Naive B cell (primary cell): ENCODE measurements around the gene PDZD4. TPM values are rescaled to one million over a fixed set of nuclear protein-coding genes. Genes with fewer than 3 reads are reported as not detected.

Experiments used
- ATAC-seq, 2 donors: fragments of 150-1000 bp; cut with Tn5 transposase; 2 replicates each; pipeline ENCODE4 v1.10.0; 2021; ENCODE audit warnings: low read depth in 2 of 2, mild to moderate bottlenecking in 2 of 2, moderate library complexity in 2 of 2
- DNase-seq: peaks from one replicate; pipeline ENCODE4 v3.0.0; 2022
- H3K27ac Mint-ChIP-seq, 6 donors: one replicate each; pipeline ENCODE4 v1.8.0; 2020 to 2022; ENCODE audit warnings: mild to moderate bottlenecking in 6 of 6, mixed read lengths in 6 of 6, moderate library complexity in 5 of 6, inconsistent platforms in 2 of 6
- H3K27me3 Mint-ChIP-seq, 3 donors: one replicate each; pipeline ENCODE4 v1.8.0; 2021 to 2022; ENCODE audit warnings: mixed read lengths in 3 of 3, mild to moderate bottlenecking in 1 of 3
- H3K36me3 Mint-ChIP-seq, 2 donors: one replicate each; pipeline ENCODE4 v1.8.0; 2020 to 2022; ENCODE audit warnings: mixed read lengths in 2 of 2, inconsistent platforms in 1 of 2, mild to moderate bottlenecking in 1 of 2
- H3K4me1 Mint-ChIP-seq, 3 donors: one replicate each; pipeline ENCODE4 v1.8.0; 2020 to 2022; ENCODE audit warnings: mixed read lengths in 3 of 3, inconsistent platforms in 1 of 3, mild to moderate bottlenecking in 1 of 3, moderate library complexity in 1 of 3
- H3K4me3 Mint-ChIP-seq, 8 donors: one replicate each; pipeline ENCODE4 v1.8.0; 2020 to 2022; ENCODE audit warnings: mild to moderate bottlenecking in 8 of 8, mixed read lengths in 8 of 8, moderate library complexity in 8 of 8, inconsistent platforms in 2 of 8
- H3K9me3 Mint-ChIP-seq, 7 donors: one replicate each; pipeline ENCODE4 v1.8.0; 2020 to 2022; ENCODE audit warnings: mixed read lengths in 7 of 7, mild to moderate bottlenecking in 5 of 7, inconsistent platforms in 2 of 7, moderate library complexity in 1 of 7
- polyA plus RNA-seq, 6 donors: library from polyadenylated mRNA; unstranded; fragments of 300-500 nt; fragmentation: Illumina TruSeq; gene quantifications; one replicate each; pipeline ENCODE4 v1.2.3, GENCODE V29; 2021; ENCODE audit warnings: low read depth in 6 of 6

Gene PDZD4
- polyA plus RNA-seq, 6 donors from 2014 or later, result 0.38 TPM; not detected in 5

- peaks cover 14 to 18% (median 16%) of the 10 kb centered on the region in 3 donors for H3K27me3 Mint-ChIP-seq
- H3K27ac Mint-ChIP-seq, result no peak overlapping the region
- H3K4me3 Mint-ChIP-seq, result peak overlapping the region in 1 of 8 donors; percentile 59
- ATAC-seq (no peak), DNase-seq (no peak)
- peaks cover 6 to 13% (median 9%) of the 10 kb centered on the region in 3 donors for H3K4me1 Mint-ChIP-seq
- H3K36me3 Mint-ChIP-seq, result peaks cover 5 to 8% of the 10 kb centered on the region in 2 donors
- peaks cover 0 to 4% (median 0%) of the 10 kb centered on the region in 7 donors for H3K9me3 Mint-ChIP-seq
These were observed 15.5 kb upstream of the PDZD4 start for GRCh38 chrX:153845842-153846241.

GRCh38 chrX:153845195-153845594 is 14.9 kb upstream of the PDZD4 start:
- Mint-ChIP-seq H3K9me3 (peaks cover 0 to 4% (median 0%) of the 10 kb centered on the region in 7 donors), H3K27ac (peak overlapping the region in 1 of 6 donors; percentile 47), H3K36me3 (peaks cover 5 to 8% of the 10 kb centered on the region in 2 donors), H3K27me3 (peaks cover 9 to 16% (median 12%) of the 10 kb centered on the region in 3 donors), H3K4me1 (peaks cover 6 to 13% (median 9%) of the 10 kb centered on the region in 3 donors), H3K4me3 (peak overlapping the region in 3 of 8 donors; percentile 35 to 75 (median 50))
- DNase-seq (no peak), ATAC-seq (no peak)

GRCh38 chrX:153844509-153845082 is 14.3 kb upstream of the PDZD4 start:
- DNase-seq (no peak), ATAC-seq (peak; percentile 64 to 87)
- Mint-ChIP-seq H3K27ac (peak overlapping the region in 1 of 6 donors; percentile 33), H3K27me3 (peaks cover 9 to 16% (median 14%) of the 10 kb centered on the region in 3 donors), H3K9me3 (peaks cover 0 to 4% (median 0%) of the 10 kb centered on the region in 7 donors), H3K36me3 (peaks cover 5 to 8% of the 10 kb centered on the region in 2 donors), H3K4me3 (peak overlapping the region in 4 of 8 donors; percentile 22 to 80 (median 42)), H3K4me1 (peaks cover 6 to 13% (median 9%) of the 10 kb centered on the region in 3 donors)

GRCh38 chrX:153836921-153837320 is 6.6 kb upstream of the PDZD4 start:
- H3K27ac Mint-ChIP-seq, result no peak overlapping the region
- ATAC-seq (no peak), DNase-seq (no peak)

GRCh38 chrX:153832728-153833127 is 2.4 kb upstream of the PDZD4 start:
- Mint-ChIP-seq H3K4me3 (no peak overlapping the region), H3K27ac (no peak overlapping the region)

More at GRCh38 chrX:153836921-153837320, 6.6 kb upstream of the PDZD4 start:
- peaks cover 4 to 33% (median 5%) of the 10 kb centered on the region in 3 donors for H3K27me3 Mint-ChIP-seq
- peaks cover 0 to 6% of the 10 kb centered on the region in 2 donors for H3K36me3 Mint-ChIP-seq
- peaks cover 0 to 4% (median 0%) of the 10 kb centered on the region in 7 donors for H3K9me3 Mint-ChIP-seq
- no peaks in the 10 kb centered on the region for H3K4me1 Mint-ChIP-seq
- H3K4me3 Mint-ChIP-seq, result no peak overlapping the region

GRCh38 chrX:153831429-153832150 is 1.2 kb upstream of the PDZD4 start:
- peak overlapping the region in 6 of 8 donors; percentile 51 to 79 (median 68) for H3K4me3 Mint-ChIP-seq
- peaks cover 0 to 6% of the 10 kb centered on the region in 2 donors for H3K36me3 Mint-ChIP-seq
- H3K4me1 Mint-ChIP-seq, result peaks cover 5 to 8% (median 6%) of the 10 kb centered on the region in 3 donors
- DNase-seq (no peak), ATAC-seq (no peak)
- peak overlapping the region in 1 of 6 donors; percentile 26 for H3K27ac Mint-ChIP-seq
- H3K9me3 Mint-ChIP-seq, result peaks cover 0 to 10% (median 1%) of the 10 kb centered on the region in 7 donors
- H3K27me3 Mint-ChIP-seq, result peaks cover 14 to 40% (median 33%) of the 10 kb centered on the region in 3 donors

More at GRCh38 chrX:153832728-153833127, 2.4 kb upstream of the PDZD4 start:
- Mint-ChIP-seq H3K9me3 (peaks cover 0 to 5% (median under 1%) of the 10 kb centered on the region in 7 donors), H3K36me3 (peaks cover 0 to 6% of the 10 kb centered on the region in 2 donors), H3K27me3 (peaks cover 3 to 39% (median 24%) of the 10 kb centered on the region in 3 donors), H3K4me1 (peaks cover 4 to 6% (median 5%) of the 10 kb centered on the region in 3 donors)
- DNase-seq (no peak), ATAC-seq (no peak)

GRCh38 chrX:153830640-153831428 is 490 bp upstream of the PDZD4 start:
- H3K36me3 Mint-ChIP-seq, result peaks cover 0 to 6% of the 10 kb centered on the region in 2 donors
- peaks cover 0 to 10% (median 1%) of the 10 kb centered on the region in 7 donors for H3K9me3 Mint-ChIP-seq
- peak overlapping the region in 2 of 8 donors; percentile 20 to 56 for H3K4me3 Mint-ChIP-seq
- DNase-seq (no peak), ATAC-seq (no peak)
- H3K4me1 Mint-ChIP-seq, result peaks cover 5 to 8% (median 6%) of the 10 kb centered on the region in 3 donors
- peaks cover 14 to 38% (median 34%) of the 10 kb centered on the region in 3 donors for H3K27me3 Mint-ChIP-seq
- no peak overlapping the region for H3K27ac Mint-ChIP-seq

- Mint-ChIP-seq H3K4me1 (peaks cover 5 to 8% (median 6%) of the 10 kb centered on the region in 3 donors), H3K36me3 (peaks cover 0 to 3% of the 10 kb centered on the region in 2 donors), H3K27me3 (peaks cover 11 to 50% (median 47%) of the 10 kb centered on the region in 3 donors), H3K4me3 (peak overlapping the region; percentile 63 to 82 (median 71)), H3K9me3 (peaks cover 0 to 7% (median 1%) of the 10 kb centered on the region in 7 donors), H3K27ac (peak overlapping the region in 1 of 6 donors; percentile 56)
- DNase-seq, result no peak
- ATAC-seq, result peak in 1 of 2 donors; percentile 16
These were observed 870 bp downstream of the PDZD4 start for GRCh38 chrX:153829549-153829798.

- Mint-ChIP-seq H3K27ac (peak overlapping the region in 2 of 6 donors; percentile 56 to 77), H3K27me3 (peaks cover 11 to 56% (median 53%) of the 10 kb centered on the region in 3 donors), H3K4me3 (peak overlapping the region; percentile 63 to 82 (median 71)), H3K36me3 (peaks cover 0 to 3% of the 10 kb centered on the region in 2 donors), H3K4me1 (peaks cover 5 to 8% (median 6%) of the 10 kb centered on the region in 3 donors), H3K9me3 (peaks cover 0 to 7% (median 1%) of the 10 kb centered on the region in 7 donors)
- DNase-seq (no peak), ATAC-seq (peak; percentile 45 to 55)
These were observed 1.4 kb downstream of the PDZD4 start for GRCh38 chrX:153828723-153829548.

- peaks cover 14 to 59% (median 58%) of the 10 kb centered on the region in 3 donors for H3K27me3 Mint-ChIP-seq
- H3K36me3 Mint-ChIP-seq, result peaks cover 0 to 3% of the 10 kb centered on the region in 2 donors
- peaks cover 0 to 7% (median 1%) of the 10 kb centered on the region in 7 donors for H3K9me3 Mint-ChIP-seq
- peaks cover 5 to 8% (median 6%) of the 10 kb centered on the region in 3 donors for H3K4me1 Mint-ChIP-seq
- peak overlapping the region in 5 of 8 donors; percentile 12 to 50 (median 20) for H3K4me3 Mint-ChIP-seq
- ATAC-seq, result no peak
- H3K27ac Mint-ChIP-seq, result no peak overlapping the region
- DNase-seq, result no peak
These were observed 2.0 kb downstream of the PDZD4 start for GRCh38 chrX:153828308-153828707.

GRCh38 chrX:153827903-153828302 is 2.4 kb downstream of the PDZD4 start:
- H3K27me3 Mint-ChIP-seq, result peaks cover 14 to 58% (median 55%) of the 10 kb centered on the region in 3 donors
- H3K27ac Mint-ChIP-seq, result no peak overlapping the region
- ATAC-seq (no peak), DNase-seq (no peak)
- H3K4me3 Mint-ChIP-seq, result peak overlapping the region in 5 of 8 donors; percentile 12 to 53 (median 33)
- peaks cover 0 to 7% (median 1%) of the 10 kb centered on the region in 7 donors for H3K9me3 Mint-ChIP-seq
- peaks cover 5 to 8% (median 6%) of the 10 kb centered on the region in 3 donors for H3K4me1 Mint-ChIP-seq
- H3K36me3 Mint-ChIP-seq, result no peaks in the 10 kb centered on the region

- Mint-ChIP-seq H3K36me3 (no peaks in the 10 kb centered on the region), H3K27ac (no peak overlapping the region), H3K4me3 (peak overlapping the region in 1 of 8 donors; percentile 12), H3K9me3 (peaks cover 0 to 7% (median 0%) of the 10 kb centered on the region in 7 donors), H3K4me1 (peaks cover 9 to 14% (median 13%) of the 10 kb centered on the region in 3 donors), H3K27me3 (peaks cover 14 to 61% (median 49%) of the 10 kb centered on the region in 3 donors)
- no peak for ATAC-seq
- DNase-seq, result no peak
These were observed 3.3 kb downstream of the PDZD4 start for GRCh38 chrX:153827016-153827415.
